H9 (cell line): ENCODE measurements around the gene IQCK. TPM values are rescaled to one million over a fixed set of nuclear protein-coding genes. Genes with fewer than 3 reads are reported as not detected.
A peak's percentile ranks its signal among the peaks of the same experiment; 100 is the strongest.

Experiments
- DNase-seq: peaks from one replicate; pipeline ENCODE4 v3.0.0-alpha.2; 2017
- H2AFZ ChIP-seq: one replicate; pipeline ENCODE4 v1.6.1; 2013; ENCODE audit warnings: mild to moderate bottlenecking, low read length, control low read depth, moderate library complexity
- H2AK5ac ChIP-seq: 2 replicates; pipeline ENCODE4 v1.6.1; 2013; ENCODE audit warnings: low read length, control low read depth, mixed read lengths; ENCODE audit not compliant: insufficient read length
- H2BK120ac ChIP-seq: one replicate; pipeline ENCODE4 v1.6.1; 2013; ENCODE audit warnings: low read depth, mild to moderate bottlenecking, low read length, control low read depth, inconsistent platforms; ENCODE audit not compliant: poor library complexity, severe bottlenecking
- H2BK12ac ChIP-seq: 2 replicates; pipeline ENCODE4 v1.6.1; 2013; ENCODE audit warnings: low read length, control low read depth, mixed read lengths, low read depth; ENCODE audit not compliant: insufficient read length
- H2BK15ac ChIP-seq: 2 replicates; pipeline ENCODE4 v1.6.1; 2013; ENCODE audit warnings: low read depth, low read length, control low read depth
- H2BK20ac ChIP-seq: one replicate; pipeline ENCODE4 v1.6.1; 2013; ENCODE audit warnings: low read depth, mild to moderate bottlenecking, low read length, control low read depth, inconsistent platforms; ENCODE audit not compliant: poor library complexity, severe bottlenecking
- H2BK5ac ChIP-seq: 2 replicates; pipeline ENCODE4 v1.6.1; 2013; ENCODE audit warnings: low read length, control low read depth, mixed read lengths; ENCODE audit not compliant: insufficient read length
- H3K14ac ChIP-seq: 2 replicates; pipeline ENCODE4 v1.6.1; 2013; ENCODE audit warnings: low read length, control low read depth; ENCODE audit not compliant: insufficient read depth
- H3K18ac ChIP-seq: 2 replicates; pipeline ENCODE4 v1.6.1; 2013; ENCODE audit warnings: low read depth, mild to moderate bottlenecking, mixed read lengths, low read length, control low read depth; ENCODE audit not compliant: insufficient read length
- H3K23ac ChIP-seq: 2 replicates; pipeline ENCODE4 v1.6.1; 2013; ENCODE audit warnings: low read length, control low read depth, mixed read lengths, low read depth; ENCODE audit not compliant: insufficient read length
- H3K23me2 ChIP-seq: 2 replicates; pipeline ENCODE4 v1.6.1; 2013; ENCODE audit warnings: low read depth, mild to moderate bottlenecking, mixed read lengths, low read length, control low read depth; ENCODE audit not compliant: insufficient read length, poor library complexity, severe bottlenecking
- H3K27ac ChIP-seq: 2 replicates; pipeline ENCODE4 v1.5.1; 2013; ENCODE audit warnings: low read length, control low read depth, mixed read lengths, low read depth; ENCODE audit not compliant: insufficient read length
- H3K27me3 ChIP-seq: 2 replicates; pipeline ENCODE4 v1.6.1; 2013; ENCODE audit warnings: low read length, control low read depth, inconsistent platforms; ENCODE audit not compliant: insufficient read depth
- H3K4ac ChIP-seq: 2 replicates; pipeline ENCODE4 v1.6.1; 2013; ENCODE audit warnings: low read depth, mild to moderate bottlenecking, control low read depth, inconsistent platforms, low read length, moderate library complexity
- H3K4me1 ChIP-seq: 2 replicates; pipeline ENCODE4 v1.6.1; 2013; ENCODE audit warnings: low read length, control low read depth, inconsistent platforms; ENCODE audit not compliant: insufficient read depth
- H3K4me2 ChIP-seq: 2 replicates; pipeline ENCODE4 v1.6.1; 2013; ENCODE audit warnings: low read length, control low read depth, mixed read lengths; ENCODE audit not compliant: insufficient read length, insufficient read depth
- H3K56ac ChIP-seq: 2 replicates; pipeline ENCODE4 v1.6.1; 2013; ENCODE audit warnings: low read depth, mild to moderate bottlenecking, mixed read lengths, low read length, control low read depth; ENCODE audit not compliant: insufficient read length
- H3K79me1 ChIP-seq: 2 replicates; pipeline ENCODE4 v1.6.1; 2013; ENCODE audit warnings: low read depth, mild to moderate bottlenecking, moderate library complexity, low read length, control low read depth, inconsistent platforms; ENCODE audit not compliant: insufficient read depth, poor library complexity, severe bottlenecking
- H3K79me2 ChIP-seq: 2 replicates; pipeline ENCODE4 v1.6.1; 2013; ENCODE audit warnings: low read length, control low read depth, inconsistent platforms; ENCODE audit not compliant: insufficient read depth
- H3K9ac ChIP-seq: 2 replicates; pipeline ENCODE4 v1.6.1; 2013; ENCODE audit warnings: low read length, control low read depth, mixed read lengths; ENCODE audit not compliant: insufficient read length; ENCODE audit errors: extremely low read depth
- H3K9me3 ChIP-seq: one replicate; pipeline ENCODE4 v1.6.1; 2013; ENCODE audit warnings: low read depth, low read length, inconsistent platforms; ENCODE audit not compliant: control insufficient read depth
- H3T11ph ChIP-seq: one replicate; pipeline ENCODE4 v1.6.1; 2013; ENCODE audit warnings: mild to moderate bottlenecking, low read length, control low read depth, inconsistent platforms
- H4K20me1 ChIP-seq: one replicate; pipeline ENCODE4 v1.6.1; 2013; ENCODE audit not compliant: control insufficient read depth, insufficient read length, insufficient read depth
- H4K5ac ChIP-seq: 2 replicates; pipeline ENCODE4 v1.6.1; 2013; ENCODE audit warnings: low read depth, mild to moderate bottlenecking, mixed read lengths, low read length, control low read depth; ENCODE audit not compliant: insufficient read length
- H4K8ac ChIP-seq: replicated peaks from 2 replicates; pipeline ENCODE4 v1.6.1; 2013; ENCODE audit warnings: low read length, control low read depth, mixed read lengths, low read depth; ENCODE audit not compliant: insufficient read length
- H4K91ac ChIP-seq: 2 replicates; pipeline ENCODE4 v1.6.1; 2013; ENCODE audit warnings: low read depth, mild to moderate bottlenecking, moderate library complexity, mixed read lengths, low read length, control low read depth; ENCODE audit not compliant: insufficient read length
- H3K27ac Mint-ChIP-seq, 3 experiments: 2 replicates in 2 of 3; 3 replicates in 1 of 3; pipeline ENCODE4 v1.8.0; 2020 to 2021; ENCODE audit warnings: mixed read lengths in 3 of 3, mild to moderate bottlenecking in 1 of 3, moderate library complexity in 1 of 3
- H3K27me3 Mint-ChIP-seq: 2 replicates; pipeline ENCODE4 v1.8.0; 2021; ENCODE audit warnings: low read depth, mild to moderate bottlenecking, moderate library complexity, mixed read lengths
- H3K36me3 Mint-ChIP-seq, 3 experiments: 2 replicates in 2 of 3; 3 replicates in 1 of 3; pipeline ENCODE4 v1.8.0; 2020 to 2021; ENCODE audit warnings: low read depth in 3 of 3, mixed read lengths in 3 of 3; ENCODE audit not compliant: insufficient read depth in 1 of 3
- H3K4me1 Mint-ChIP-seq, 2 experiments: 2 replicates each; pipeline ENCODE4 v1.8.0; 2020; ENCODE audit warnings: mixed read lengths in 2 of 2
- H3K4me3 Mint-ChIP-seq, 2 experiments: 2 replicates in 1 of 2; 3 replicates in 1 of 2; pipeline ENCODE4 v1.8.0; 2020 to 2021; ENCODE audit warnings: mild to moderate bottlenecking in 2 of 2, mixed read lengths in 2 of 2, moderate library complexity in 1 of 2
- H3K9me3 Mint-ChIP-seq, 2 experiments: 2 replicates in 1 of 2; 3 replicates in 1 of 2; pipeline ENCODE4 v1.8.0; 2020; ENCODE audit warnings: mild to moderate bottlenecking in 2 of 2, mixed read lengths in 2 of 2, moderate library complexity in 1 of 2
- CTCF ChIP-seq: fragments of 200-600 bp; sonication (generic); conservative IDR thresholded peaks from 3 replicates; pipeline ENCODE4 v1.8.0; 2021; ENCODE audit warnings: antibody characterized with exemption, mild to moderate bottlenecking
- WGBS: extraction: QIAGEN DNeasy Blood & Tissue Kit; methylation state at CpG from one replicate; pipeline ENCODE4 v1.1.7; 2013; ENCODE audit warnings: missing lambda C conversion rate, low lambda C conversion rate, mixed read lengths; ENCODE audit not compliant: insufficient read length; ENCODE audit errors: extremely low coverage; 5-methylcytosine and 5-hydroxymethylcytosine counted together
- total RNA-seq: library from RNA; stranded (reverse); gene quantifications from 2 replicates; pipeline ENCODE4 v1.2.1, GENCODE V29; 2021

IQCK gene
- total RNA-seq, 1 experiment from 2014 or later = 9.0 TPM

DNA sequence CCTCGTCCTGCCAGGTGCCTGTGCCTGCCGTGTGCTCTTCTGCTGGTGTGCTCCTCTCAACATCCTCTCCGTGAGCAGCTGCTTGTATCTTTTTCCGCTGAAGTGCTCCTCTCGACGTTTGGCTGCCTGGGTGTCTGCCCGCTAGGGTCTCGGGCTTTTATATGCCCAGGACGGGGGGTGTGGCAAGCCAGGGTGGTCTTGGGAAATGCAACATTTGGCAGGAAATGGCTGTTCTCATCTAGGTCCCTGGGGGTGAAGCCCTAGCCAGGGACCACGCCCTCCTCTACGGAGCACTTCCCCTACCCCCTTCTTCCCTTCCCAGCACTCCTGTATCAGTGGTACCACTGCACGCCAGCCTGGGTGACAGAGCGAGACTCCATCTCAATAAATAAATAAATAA lies 49.4 kb downstream of the IQCK start:
- Histone ChIP-seq H2BK5ac (no peak overlapping the region), H3K4me1 (peaks cover 4% of the 10 kb centered on the region; the same call in 1 of the 2 replicates), H4K91ac (no peak overlapping the region), H4K8ac (no peak overlapping the region), H3T11ph (no peak overlapping the region), H2BK120ac (no peak overlapping the region), H3K27me3 (no peaks in the 10 kb centered on the region), H2AFZ (no peak overlapping the region), H2BK20ac (no peak overlapping the region), H2BK15ac (no peak overlapping the region), H3K23me2 (no peaks in the 10 kb centered on the region), H3K9ac (no peak overlapping the region), H3K14ac (no peak overlapping the region), H3K23ac (no peak overlapping the region), H4K20me1 (no peaks in the 10 kb centered on the region), H3K79me1 (no peaks in the 10 kb centered on the region), H4K5ac (no peak overlapping the region), H3K4ac (no peak overlapping the region), H3K4me2 (no peak overlapping the region), H2BK12ac (no peak overlapping the region), H2AK5ac (no peak overlapping the region), H3K79me2 (no peaks in the 10 kb centered on the region), H3K18ac (no peak overlapping the region), H3K56ac (no peak overlapping the region), H3K27ac (no peak overlapping the region), H3K9me3 (no peaks in the 10 kb centered on the region)
- peaks cover 14% of the 10 kb centered on the region in 2 experiments for H3K9me3 Mint-ChIP-seq
- DNase-seq = no peak
- no peak for TF ChIP-seq CTCF
- peaks cover 10 to 17% of the 10 kb centered on the region in 2 experiments for H3K4me1 Mint-ChIP-seq
- no peaks in the 10 kb centered on the region for H3K27me3 Mint-ChIP-seq
- no CpG with 5 or more reads among the region's 13 CpGs for WGBS
- no peak overlapping the region for H3K4me3 Mint-ChIP-seq
- H3K36me3 Mint-ChIP-seq = peaks cover 10 to 26% (median 14%) of the 10 kb centered on the region in 3 experiments
- H3K27ac Mint-ChIP-seq = peak overlapping the region in 2 of 3 experiments; percentile 40 to 86; a peak in 2 of 7 replicates
